Activated CD4-positive, alpha-beta T cell treated with anti-CD3 and anti-CD28 coated beads, Interleukin-2, amount 10 ng/mL, durations not matched to agents 7 days and 5 days (primary cell): Measurements from ENCODE around the gene FAM98A. TPM values are rescaled to one million over a fixed set of nuclear protein-coding genes. Genes with fewer than 3 reads are reported as not detected.

Source experiments
- CTCF ChIA-PET: fragments of 350-600 bp; sonication (Branson Sonifier 250); formaldehyde crosslinking; loops from one replicate; lab custom pipeline; 2021; ENCODE audit warnings: antibody characterized with exemption; lab: Charles Lee
- POLR2A ChIA-PET: fragments of 350-600 bp; sonication (Branson Sonifier 250); formaldehyde crosslinking; loops from one replicate; lab custom pipeline; 2021; ENCODE audit warnings: antibody characterized with exemption; lab: Charles Lee
- DNase-seq: peaks from one replicate; pipeline ENCODE4 v3.0.0-alpha.2; 2020
- H3K27ac Mint-ChIP-seq: one replicate; pipeline ENCODE4 v1.8.0; 2021; ENCODE audit warnings: mild to moderate bottlenecking, moderate library complexity, mixed read lengths
- H3K27me3 Mint-ChIP-seq: one replicate; pipeline ENCODE4 v1.8.0; 2021; ENCODE audit warnings: mixed read lengths
- H3K36me3 Mint-ChIP-seq: one replicate; pipeline ENCODE4 v1.8.0; 2021; ENCODE audit warnings: low read depth, mixed read lengths
- H3K4me1 Mint-ChIP-seq: one replicate; pipeline ENCODE4 v1.8.0; 2021; ENCODE audit warnings: mixed read lengths
- H3K4me3 Mint-ChIP-seq: one replicate; pipeline ENCODE4 v1.8.0; 2021; ENCODE audit warnings: mild to moderate bottlenecking, moderate library complexity, mixed read lengths
- H3K9me3 Mint-ChIP-seq: one replicate; pipeline ENCODE4 v1.8.0; 2021; ENCODE audit warnings: mixed read lengths
- total RNA-seq, 2 experiments: library from RNA; stranded (reverse); gene quantifications; one replicate each; pipeline ENCODE4 v1.2.3, GENCODE V29; 2021

Gene FAM98A
- total RNA-seq, 2 experiments from 2014 or later = 30.1 to 33.7 TPM

DNA sequence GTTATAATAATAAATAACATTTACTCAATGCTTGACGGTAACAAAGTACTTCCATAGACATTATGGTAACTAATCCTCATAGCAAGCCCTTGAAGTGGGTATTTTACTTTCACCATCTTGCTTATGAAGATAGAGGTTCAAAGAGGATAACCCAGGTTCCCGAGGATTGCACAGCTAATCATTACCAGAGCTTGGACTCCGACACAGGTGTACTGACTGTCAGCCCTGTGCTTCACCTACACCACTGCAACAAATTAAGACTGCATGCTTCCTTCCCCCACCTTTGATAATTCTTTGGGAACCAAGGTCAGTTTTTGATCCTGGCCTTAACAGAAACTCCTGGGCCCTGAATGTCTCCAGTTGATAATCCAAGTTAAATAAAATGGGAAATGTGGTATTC, 48.9 kb downstream of the FAM98A start:
- Mint-ChIP-seq H3K27ac (no peak overlapping the region), H3K36me3 (peaks cover 20% of the 10 kb centered on the region), H3K4me3 (no peak overlapping the region), H3K9me3 (no peaks in the 10 kb centered on the region), H3K27me3 (no peaks in the 10 kb centered on the region), H3K4me1 (peaks cover 6% of the 10 kb centered on the region)
- POLR2A ChIA-PET = no interaction called here
- CTCF ChIA-PET = interaction anchor here (1.5 kb wide), 1 partner anchor 20 kb away, joined by 3 read pairs; no protein-coding TSS in a partner anchor
- no peak for DNase-seq

- Mint-ChIP-seq H3K36me3 (peaks cover 20% of the 10 kb centered on the region), H3K4me1 (no peaks in the 10 kb centered on the region), H3K9me3 (no peaks in the 10 kb centered on the region), H3K27ac (no peak overlapping the region), H3K4me3 (no peak overlapping the region), H3K27me3 (no peaks in the 10 kb centered on the region)
- DNase-seq = no peak
- ChIA-PET CTCF (no interaction called here), POLR2A (no interaction called here)
Observed at GRCh38 chr2:33541243-33541642, 57.9 kb downstream of the FAM98A start.

DNA sequence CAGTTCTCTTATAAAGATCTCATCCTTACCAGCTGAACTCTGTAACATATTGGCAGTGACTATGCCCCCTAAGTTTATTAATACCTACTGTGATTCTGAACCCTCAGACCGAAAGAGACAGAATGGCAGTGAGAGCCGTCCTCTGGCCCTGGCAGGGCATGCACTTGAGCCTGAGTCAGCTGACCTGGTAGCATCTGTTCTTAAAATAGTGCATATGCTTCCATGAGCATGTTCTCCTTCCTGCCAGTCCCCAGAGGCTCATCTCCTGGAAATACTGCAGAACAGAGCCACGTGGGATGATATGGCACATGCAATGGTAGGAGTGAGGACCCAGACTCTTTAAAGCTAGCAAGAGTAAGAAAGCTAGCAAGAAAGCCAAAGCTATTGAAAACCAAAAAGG, 63.7 kb downstream of the FAM98A start:
- CTCF ChIA-PET = interaction anchor here (0.9 kb wide), 1 partner anchor 67 kb away, joined by 4 read pairs; no protein-coding TSS in a partner anchor
- DNase-seq = no peak
- Mint-ChIP-seq H3K36me3 (peaks cover 21% of the 10 kb centered on the region), H3K27me3 (no peaks in the 10 kb centered on the region), H3K9me3 (no peaks in the 10 kb centered on the region), H3K4me1 (no peaks in the 10 kb centered on the region), H3K4me3 (no peak overlapping the region), H3K27ac (no peak overlapping the region)
- POLR2A ChIA-PET = no interaction called here

Other genes with a start within 250 kb of the FAM98A start
- 10 to 100 TPM; 11.8 to 13.7 TPM for gene RASGRP3, start 122.7 kb downstream of the FAM98A start, total RNA-seq